AG08395 (cell line): ENCODE measurements around the gene ASCL2.
A peak's percentile ranks its signal among the peaks of the same experiment; 100 is the strongest.

ENCODE experiments used
- DNase-seq: peaks from one replicate; pipeline ENCODE4 v3.0.0; 2012; ENCODE audit warnings: mixed read lengths, low spot score

Gene ASCL2

DNA sequence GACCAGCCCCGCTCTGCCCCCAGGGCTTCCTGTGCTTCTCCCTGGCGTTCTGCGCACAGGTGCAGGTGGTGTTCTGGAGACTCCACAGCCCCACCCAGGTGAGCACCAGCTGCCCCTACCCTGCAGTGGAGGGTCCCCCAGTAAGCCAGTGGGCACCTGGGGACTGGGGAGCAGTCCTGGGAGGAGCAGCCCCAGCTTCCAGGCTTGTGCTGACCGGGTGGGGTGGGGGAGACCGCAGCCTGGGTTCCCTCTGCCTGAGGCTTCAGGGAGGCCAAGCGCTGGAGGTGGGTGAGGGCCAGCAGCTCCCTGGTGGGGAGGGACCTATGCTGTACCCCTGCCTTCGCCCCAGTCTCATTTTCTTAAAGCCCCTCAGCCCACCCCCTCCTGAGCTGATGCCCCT lies 38.3 kb upstream of the ASCL2 start:
- no peak for DNase-seq

DNA sequence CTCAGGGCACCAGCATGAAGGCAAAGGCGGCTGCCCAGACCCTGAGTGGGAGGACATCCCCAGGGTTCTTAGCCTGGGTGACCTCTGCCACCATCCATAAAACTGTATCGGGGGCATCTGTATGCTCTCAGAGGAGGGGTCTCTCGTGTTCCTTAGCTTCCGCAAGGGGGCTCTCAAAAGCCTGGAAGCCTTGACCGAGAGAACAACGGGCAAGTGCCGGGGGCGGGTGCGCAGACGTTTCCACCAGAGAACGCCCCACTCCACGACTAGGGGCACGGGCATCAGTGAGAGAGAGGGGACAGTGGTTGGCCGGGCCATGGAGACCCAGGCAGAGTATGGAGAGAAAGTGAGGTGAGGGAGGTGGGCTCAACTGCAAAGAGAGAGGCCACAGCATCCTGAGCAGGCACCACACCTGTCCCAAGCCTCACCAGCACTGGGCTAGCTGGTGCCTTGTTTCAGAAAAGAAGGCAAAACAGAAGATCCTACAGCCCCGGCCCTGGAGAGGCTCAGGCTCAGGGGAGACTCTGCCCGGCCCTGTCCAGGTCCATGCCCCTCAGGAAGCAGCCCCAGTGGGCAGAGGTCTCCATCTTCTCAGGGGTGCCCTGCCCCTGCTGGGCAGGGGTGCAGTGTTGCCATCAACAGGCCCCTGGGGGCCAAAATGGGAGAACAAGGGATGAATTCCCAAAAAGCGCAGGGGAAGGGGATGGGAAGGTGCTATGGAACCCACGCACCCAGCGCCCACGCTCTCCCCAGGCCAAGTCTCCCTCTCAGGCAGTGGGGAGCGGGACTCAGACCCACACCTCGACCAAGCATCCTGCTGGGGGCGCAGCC lies 37.3 kb upstream of the ASCL2 start:
- no peak for DNase-seq

DNA sequence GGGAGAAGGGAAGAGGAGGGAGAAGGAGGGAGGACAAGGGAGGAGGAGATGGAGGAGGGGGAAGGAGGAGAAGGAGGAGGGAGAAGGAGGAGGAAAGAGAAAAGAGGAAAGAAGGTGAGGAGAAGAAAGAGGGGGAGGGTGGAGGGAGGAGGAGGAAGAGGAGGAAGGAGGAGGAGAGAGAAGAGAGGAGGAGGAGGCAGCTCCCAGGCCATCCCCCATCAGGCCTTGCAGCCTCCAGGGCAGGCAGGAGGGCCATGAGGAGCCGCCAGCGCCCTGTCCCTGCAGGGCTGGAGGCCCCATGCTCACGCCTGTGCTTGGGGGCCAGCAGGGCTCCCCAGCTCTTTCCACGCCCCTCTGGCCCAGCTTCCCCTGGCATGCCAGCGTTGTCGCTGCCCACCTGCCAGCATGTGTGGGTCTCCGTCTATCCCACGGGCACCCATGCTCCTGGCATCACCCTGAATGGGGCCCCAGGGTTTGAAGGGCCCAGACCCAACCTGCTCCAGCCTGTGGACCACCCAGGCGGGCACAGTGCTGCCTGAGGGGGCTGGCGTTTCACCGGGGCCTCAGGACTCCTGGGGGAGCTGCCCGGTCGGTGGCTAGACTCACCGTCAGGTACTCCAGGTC lies 36.6 kb upstream of the ASCL2 start:
- DNase-seq: peak; percentile 42

DNA sequence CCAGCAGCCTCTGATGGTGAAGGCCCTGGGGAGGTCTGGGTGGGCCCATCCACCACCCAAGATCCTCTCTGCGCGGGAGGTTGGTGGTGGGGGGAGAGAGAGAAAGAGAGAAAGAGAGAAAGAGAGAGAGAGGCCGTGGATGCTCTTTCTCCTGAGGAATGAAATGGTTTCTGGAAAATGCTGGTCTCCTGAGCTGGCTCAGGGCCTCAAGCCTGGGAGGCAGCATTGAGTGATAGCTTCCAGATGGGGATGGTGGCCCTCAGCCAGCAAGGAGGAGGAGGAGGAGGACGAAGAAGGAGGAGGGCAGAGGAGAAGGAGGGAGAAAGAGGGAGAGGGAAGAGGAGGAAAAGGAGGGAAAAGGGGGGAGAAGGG lies 36.0 kb upstream of the ASCL2 start:
- DNase-seq: peak; percentile 85

DNA sequence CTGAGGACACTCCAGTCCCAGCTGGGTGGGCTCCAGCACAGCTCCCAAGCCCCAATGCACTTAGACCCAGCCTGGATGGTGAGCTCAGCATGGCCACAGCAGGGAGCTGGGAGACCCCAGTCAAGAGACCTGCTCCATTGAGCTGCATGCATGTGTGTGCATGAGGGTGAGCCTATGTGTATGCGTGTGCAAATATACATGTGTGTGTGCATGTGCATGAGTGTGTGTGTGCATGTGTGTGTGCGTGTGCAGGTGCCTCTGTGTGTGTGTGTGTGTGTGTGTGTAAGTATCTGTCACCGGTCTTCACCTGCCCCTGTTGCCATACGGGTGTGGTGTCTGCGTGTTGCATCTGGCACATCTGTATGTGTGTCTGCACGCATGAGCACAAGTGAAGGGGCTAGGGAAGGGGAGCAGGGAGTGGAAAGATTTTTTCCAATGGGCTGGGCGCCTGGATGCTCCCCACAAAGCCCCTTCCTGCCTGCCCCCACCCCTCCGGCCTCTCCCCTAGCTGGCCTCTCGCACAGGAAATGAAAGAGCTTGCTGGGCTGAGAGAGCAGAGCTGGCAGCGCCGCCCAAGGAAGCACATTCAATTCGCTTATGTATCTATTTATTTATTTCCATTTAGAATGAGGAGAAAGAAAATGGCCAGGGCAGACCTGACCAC lies 35.5 kb upstream of the ASCL2 start:
- no peak for DNase-seq

GRCh38 chr11:2305140-2305778 lies 34.9 kb upstream of the ASCL2 start:
- peak; percentile 79 for DNase-seq

DNA sequence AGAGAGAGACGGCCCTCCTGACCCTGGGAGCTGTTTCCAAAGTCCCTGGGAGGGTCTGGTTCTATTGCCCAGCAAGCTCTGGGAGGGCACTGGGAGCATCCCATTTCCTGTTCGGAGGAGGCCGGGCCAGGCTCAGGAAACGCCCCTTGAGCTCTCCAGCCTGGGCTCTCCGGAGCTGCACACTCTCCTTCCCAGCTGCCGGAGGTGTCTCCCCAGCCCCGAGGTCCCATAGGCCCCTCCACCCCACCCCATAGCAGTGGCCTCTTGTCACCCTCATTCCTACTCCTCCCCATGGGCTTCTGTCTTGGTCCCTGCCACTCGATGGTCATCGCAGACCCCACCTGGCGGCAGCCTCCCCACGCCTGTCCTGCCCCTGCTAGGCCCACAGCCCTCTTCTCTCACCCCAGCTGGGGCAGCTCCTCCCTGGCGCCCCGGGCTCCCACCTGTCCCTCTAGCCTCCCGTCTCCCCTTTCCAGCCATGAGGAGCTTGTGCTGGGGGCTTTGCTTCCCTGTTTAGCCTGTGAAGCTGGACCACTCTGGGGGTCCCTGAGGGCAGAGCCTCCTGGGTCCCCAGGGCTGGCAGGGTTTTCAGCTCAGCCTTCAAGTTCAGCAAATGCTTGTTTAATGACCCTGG lies 34.2 kb upstream of the ASCL2 start:
- DNase-seq: peak; percentile 54

DNA sequence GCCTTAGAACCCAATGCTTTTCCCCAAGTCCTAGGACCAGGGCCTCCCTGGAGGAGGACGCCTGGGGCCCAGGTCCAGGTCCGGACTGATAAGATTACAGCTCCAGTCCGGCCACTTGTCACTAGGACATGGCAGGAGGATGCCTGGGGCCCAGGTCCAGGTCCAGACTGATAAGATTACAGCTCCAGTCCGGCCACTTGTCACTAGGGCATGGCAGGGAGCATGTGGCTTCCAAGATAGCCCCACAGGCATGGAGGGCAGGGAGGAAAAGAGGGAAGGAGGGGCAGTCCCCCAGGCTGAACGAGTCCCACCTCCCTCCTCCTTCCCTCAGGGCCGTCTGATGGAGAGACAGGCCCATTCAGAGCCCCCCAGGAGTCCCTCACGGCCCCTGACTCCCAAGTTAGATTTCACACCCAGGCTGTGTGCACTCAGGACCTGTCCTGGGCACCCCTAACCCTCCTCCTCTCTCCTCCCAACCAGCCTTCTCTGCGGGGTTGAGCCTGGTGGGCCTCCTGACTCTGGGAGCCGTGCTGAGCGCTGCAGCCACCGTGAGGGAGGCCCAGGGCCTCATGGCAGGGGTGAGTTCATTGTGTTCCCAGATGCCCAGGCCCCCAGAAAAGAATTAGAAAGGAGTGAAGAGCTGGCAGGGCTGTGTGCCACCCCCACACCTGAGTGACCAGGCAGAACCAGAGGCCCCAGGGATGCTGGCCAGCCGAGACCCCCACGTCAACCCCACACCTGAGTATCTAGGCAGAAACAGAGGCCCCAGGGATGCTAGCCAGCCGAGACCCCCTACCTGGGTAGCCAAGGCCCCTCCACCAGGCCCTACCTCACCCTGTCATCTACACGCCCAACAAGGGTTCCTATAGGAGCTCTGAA lies 33.5 kb upstream of the ASCL2 start:
- no peak for DNase-seq

DNA sequence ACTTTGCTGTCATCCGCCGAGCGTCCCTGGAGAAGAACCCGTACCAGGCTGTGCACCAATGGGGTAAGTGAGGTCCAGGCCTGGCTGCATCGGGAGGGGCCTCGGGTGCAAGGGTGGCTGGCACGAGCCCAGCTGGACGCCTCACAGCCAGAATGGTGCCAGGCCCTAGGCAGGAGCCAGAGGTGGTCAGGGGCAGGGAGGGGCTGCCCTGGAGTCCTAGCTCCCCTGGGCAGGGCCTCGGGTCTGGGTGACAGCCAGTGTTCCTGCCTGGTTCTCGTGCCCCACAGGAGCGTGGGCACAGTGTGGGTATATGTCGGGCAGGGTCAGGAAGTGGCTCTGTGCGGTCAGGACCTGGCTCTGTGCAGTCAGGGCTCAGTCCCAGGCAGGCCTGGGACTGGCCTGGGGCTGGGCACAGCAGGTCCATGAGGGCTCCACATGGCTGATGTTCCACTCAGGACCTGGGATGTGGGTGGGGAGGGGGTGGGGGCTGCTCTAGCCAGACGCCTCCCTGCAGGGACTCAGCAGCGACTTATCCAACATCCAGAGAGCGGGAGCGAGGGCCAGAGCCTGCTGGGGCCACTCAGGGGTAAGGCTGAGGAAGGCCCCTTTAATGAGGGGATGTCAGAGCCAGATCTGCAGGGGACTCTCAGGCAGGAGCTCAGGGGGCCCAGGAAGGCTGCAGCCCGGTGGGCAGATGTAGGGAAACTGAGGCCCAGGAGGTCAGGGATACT lies 32.7 kb upstream of the ASCL2 start:
- no peak for DNase-seq

GRCh38 chr11:2302306-2302895 lies 32.0 kb upstream of the ASCL2 start:
- DNase-seq: no peak

GRCh38 chr11:2301631-2302305 lies 31.4 kb upstream of the ASCL2 start, which contains the start of the genes C11orf21 and TSPAN32:
TSS of gene C11orf21 (minus strand) at chr11:2301918. CDS start at chr11:2301808, 110 bp downstream.
TSS of gene TSPAN32 (plus strand) at chr11:2302013. CDS start at chr11:2302150, 137 bp downstream.
- DNase-seq: no peak

- no peak for DNase-seq
Observed at GRCh38 chr11:2300936-2301630, 30.7 kb upstream of the ASCL2 start.

GRCh38 chr11:2300290-2300935 lies 30.0 kb upstream of the ASCL2 start:
- no peak for DNase-seq

DNA sequence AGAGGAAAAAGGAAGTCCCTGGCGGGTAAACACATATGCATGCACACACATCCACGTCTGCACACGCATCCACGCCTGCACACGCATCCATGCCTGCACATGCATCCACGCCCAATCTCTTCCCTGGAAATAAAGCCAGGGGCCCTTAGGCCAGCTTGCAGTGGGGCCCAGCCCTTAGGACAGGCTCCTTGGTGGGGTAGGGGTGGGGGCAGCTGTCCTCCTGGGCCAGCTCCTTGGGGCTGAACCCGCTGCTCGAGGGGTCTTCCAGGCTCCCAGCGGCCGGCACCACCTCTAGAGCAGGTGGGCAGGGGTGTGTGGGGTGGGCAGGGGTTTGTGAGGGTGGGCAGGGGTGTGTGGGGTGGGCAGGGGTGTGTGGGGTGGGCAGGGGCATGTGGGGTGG lies 29.4 kb upstream of the ASCL2 start:
- DNase-seq: no peak

DNA sequence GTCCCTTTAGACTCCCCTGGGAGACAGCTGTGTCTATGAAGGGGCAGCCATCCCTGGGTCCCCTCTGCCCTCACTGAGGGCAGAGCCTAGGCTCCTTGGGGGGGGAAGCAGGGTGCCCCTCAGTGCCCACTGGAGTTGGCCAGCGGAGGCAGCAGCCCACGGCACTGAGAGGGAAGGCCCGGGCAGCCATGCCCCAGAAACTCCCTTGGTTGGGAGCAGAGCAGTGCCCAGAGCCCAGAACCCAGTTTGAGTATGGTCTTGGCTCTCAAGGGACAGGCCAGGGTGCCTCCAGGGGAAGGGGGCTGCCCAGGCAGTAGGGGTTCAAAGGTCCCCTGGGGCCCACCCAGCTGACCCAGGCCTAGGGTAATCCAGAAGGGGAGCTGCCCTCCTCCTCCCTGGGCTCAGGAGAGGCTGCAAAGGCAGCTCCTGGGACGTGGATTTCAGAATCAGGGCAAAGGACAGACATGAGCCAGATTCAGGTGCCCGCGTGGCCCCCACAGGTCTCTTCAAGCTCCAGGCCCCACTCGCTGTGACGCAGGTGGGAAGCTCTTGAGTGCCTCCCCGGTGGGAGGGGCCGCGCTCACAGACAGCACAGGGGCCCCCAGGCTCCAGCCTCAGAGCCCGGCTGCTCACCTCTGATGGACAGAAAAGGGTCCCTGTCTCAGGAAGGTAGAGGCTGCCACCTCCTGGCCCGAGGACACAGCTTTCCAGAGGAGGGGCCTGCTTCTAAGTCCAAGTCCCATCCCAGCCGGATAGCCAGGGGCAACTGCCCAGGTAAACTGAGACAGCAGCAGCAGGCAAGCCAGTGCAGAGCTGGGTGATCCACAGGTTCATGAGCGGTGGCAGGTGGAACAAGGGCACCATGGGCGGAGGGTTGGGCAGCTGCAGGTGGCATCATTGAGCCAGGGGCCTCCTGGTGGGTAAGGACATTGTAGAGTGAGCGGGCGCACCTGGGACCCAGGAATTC lies 28.7 kb upstream of the ASCL2 start:
- no peak for DNase-seq

GRCh38 chr11:2298131-2298794 lies 27.9 kb upstream of the ASCL2 start:
- no peak for DNase-seq
